Kidney tubule cell (primary cell): ENCODE data around the gene XXYLT1.
A peak's percentile ranks its signal among the peaks of the same experiment; 100 is the strongest.

ENCODE experiments used
- DNase-seq: peaks from one replicate; pipeline ENCODE4 v3.0.0-alpha.2; 2018; ENCODE audit warnings: low spot score

The XXYLT1 gene

GRCh38 chr3:195077611-195078540 lies 193.1 kb downstream of the XXYLT1 start:
- DNase-seq: no peak

GRCh38 chr3:195076981-195077610 lies 193.9 kb downstream of the XXYLT1 start:
- no peak for DNase-seq

- DNase-seq: no peak
These were observed 194.8 kb downstream of the XXYLT1 start for GRCh38 chr3:195075941-195076875.

GRCh38 chr3:195075199-195075940 lies 195.6 kb downstream of the XXYLT1 start:
- no peak for DNase-seq

GRCh38 chr3:195073866-195074860 lies 196.8 kb downstream of the XXYLT1 start:
- no peak for DNase-seq

GRCh38 chr3:195072916-195073564 lies 197.9 kb downstream of the XXYLT1 start:
- no peak for DNase-seq

- DNase-seq: no peak
These were observed 198.8 kb downstream of the XXYLT1 start for GRCh38 chr3:195071916-195072820.

- DNase-seq: no peak
These were observed 199.8 kb downstream of the XXYLT1 start for GRCh38 chr3:195071011-195071728.

GRCh38 chr3:195070336-195070735 lies 200.6 kb downstream of the XXYLT1 start:
- no peak for DNase-seq

- DNase-seq: no peak
These were observed 201.3 kb downstream of the XXYLT1 start for GRCh38 chr3:195069501-195070251.

- peak; percentile 15 for DNase-seq
These were observed 202.6 kb downstream of the XXYLT1 start for GRCh38 chr3:195068084-195069080.

- DNase-seq: no peak
These were observed 204.5 kb downstream of the XXYLT1 start for GRCh38 chr3:195066441-195066841.

- DNase-seq: no peak
These were observed 205.1 kb downstream of the XXYLT1 start for GRCh38 chr3:195065864-195066185.

GRCh38 chr3:195065142-195065863 lies 205.7 kb downstream of the XXYLT1 start:
- no peak for DNase-seq

GRCh38 chr3:195064300-195064931 lies 206.5 kb downstream of the XXYLT1 start:
- DNase-seq: no peak
